ENCODE measurements around the gene SELENOO. TPM values are rescaled to one million over a fixed set of nuclear protein-coding genes. Genes with fewer than 3 reads are reported as not detected.

SELENOO gene
- total RNA-seq, 4 donors from 2014 or later = 20.7 to 50.6 (median 31.0) TPM

DNA sequence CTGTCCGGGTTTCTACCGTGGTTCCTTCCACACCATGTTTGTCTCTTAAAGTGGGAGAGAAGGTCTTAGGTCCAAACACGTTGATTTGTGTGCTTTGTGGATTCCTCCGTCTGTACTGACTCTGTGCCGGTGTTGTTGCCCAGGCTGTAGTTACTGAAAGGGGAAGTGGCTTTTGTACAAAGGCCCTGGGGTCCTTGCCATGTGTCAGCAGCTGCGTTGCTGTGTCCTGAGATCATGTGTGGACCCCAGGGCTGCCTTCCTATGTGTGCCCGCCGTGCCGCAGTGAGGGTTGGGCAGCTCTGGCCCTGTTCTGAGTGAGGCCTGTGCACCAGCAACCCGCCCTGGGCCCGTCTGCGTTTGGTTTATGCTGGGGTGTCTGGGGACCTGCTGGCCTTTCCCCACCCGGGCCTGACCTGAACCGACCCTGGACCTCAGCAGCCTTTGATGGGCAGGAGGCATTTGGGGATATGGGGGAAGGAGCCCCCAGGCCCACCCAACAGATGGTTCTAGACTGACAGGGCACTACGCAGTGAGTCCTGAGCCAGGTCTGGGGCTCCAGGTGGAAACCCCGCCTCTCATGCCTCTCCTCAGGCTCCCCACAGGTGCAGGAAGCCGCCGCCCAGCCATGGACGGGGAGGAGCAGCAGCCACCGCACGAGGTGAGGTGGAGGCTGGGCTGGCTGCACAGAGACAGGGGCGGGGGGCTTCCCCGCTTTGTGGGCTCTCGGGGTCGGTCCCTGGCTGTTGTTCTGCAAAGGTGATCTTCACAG, 8.2 kb upstream of the SELENOO start:
- Histone ChIP-seq H3K9me3 (no peaks in the 10 kb centered on the region), H3K27me3 (no peaks in the 10 kb centered on the region), H3K4me1 (peaks cover 24 to 28% of the 10 kb centered on the region in 2 donors), H3K27ac (no peak overlapping the region), H3K4me3 (replicated peaks in 1 of 3) (no peak overlapping the region), H3K36me3 (peaks cover 11 to 14% of the 10 kb centered on the region in 2 donors)
- intact Hi-C loops (cut with DNase I) = no loop called here
- WGBS, 2 donors = 88 to 95% methylated on average over 5 to 17 of the region's 25 CpGs
- TF ChIP-seq, protein P1, sequence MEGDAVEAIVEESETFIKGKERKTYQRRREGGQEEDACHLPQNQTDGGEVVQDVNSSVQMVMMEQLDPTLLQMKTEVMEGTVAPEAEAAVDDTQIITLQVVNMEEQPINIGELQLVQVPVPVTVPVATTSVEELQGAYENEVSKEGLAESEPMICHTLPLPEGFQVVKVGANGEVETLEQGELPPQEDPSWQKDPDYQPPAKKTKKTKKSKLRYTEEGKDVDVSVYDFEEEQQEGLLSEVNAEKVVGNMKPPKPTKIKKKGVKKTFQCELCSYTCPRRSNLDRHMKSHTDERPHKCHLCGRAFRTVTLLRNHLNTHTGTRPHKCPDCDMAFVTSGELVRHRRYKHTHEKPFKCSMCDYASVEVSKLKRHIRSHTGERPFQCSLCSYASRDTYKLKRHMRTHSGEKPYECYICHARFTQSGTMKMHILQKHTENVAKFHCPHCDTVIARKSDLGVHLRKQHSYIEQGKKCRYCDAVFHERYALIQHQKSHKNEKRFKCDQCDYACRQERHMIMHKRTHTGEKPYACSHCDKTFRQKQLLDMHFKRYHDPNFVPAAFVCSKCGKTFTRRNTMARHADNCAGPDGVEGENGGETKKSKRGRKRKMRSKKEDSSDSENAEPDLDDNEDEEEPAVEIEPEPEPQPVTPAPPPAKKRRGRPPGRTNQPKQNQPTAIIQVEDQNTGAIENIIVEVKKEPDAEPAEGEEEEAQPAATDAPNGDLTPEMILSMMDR (IDR thresholded peaks at IDR 0.05) = no peak
- DNase-seq = no peak

DNA sequence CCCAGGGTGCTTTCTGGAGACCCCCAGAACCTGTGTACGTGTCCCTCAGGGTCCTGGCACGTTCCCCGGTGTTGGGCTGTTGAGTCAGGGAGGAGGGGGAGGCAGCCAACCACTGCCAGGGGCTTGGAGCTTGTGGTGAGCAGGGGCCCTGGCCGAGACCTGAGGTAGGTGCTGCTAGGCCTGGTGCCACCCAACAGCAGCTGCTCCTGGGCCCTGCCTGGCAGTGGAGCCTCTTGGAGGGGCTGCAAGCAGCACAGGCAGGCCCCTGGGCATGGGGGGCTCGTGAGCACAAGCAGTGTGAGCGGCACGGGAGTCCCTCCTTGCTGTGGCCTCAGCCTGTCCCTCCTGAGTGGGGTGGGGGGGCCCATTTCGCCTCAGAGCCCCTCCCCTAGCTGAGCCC, 7.2 kb upstream of the SELENOO start:
- Histone ChIP-seq H3K27me3 (no peaks in the 10 kb centered on the region), H3K4me3 (replicated peaks in 1 of 3) (no peak overlapping the region), H3K9me3 (no peaks in the 10 kb centered on the region), H3K27ac (no peak overlapping the region), H3K4me1 (peaks cover 24 to 28% of the 10 kb centered on the region in 2 donors), H3K36me3 (peaks cover 20 to 24% of the 10 kb centered on the region in 2 donors)
- DNase-seq = no peak
- no CpG with 5 or more reads among the region's 8 CpGs for WGBS, 2 donors
- no peak for TF ChIP-seq POLR2A (IDR thresholded peaks at IDR 0.05)
- TF ChIP-seq, protein P1 (IDR thresholded peaks at IDR 0.05) = no peak
- intact Hi-C loops (cut with DNase I) = no loop called here

DNA sequence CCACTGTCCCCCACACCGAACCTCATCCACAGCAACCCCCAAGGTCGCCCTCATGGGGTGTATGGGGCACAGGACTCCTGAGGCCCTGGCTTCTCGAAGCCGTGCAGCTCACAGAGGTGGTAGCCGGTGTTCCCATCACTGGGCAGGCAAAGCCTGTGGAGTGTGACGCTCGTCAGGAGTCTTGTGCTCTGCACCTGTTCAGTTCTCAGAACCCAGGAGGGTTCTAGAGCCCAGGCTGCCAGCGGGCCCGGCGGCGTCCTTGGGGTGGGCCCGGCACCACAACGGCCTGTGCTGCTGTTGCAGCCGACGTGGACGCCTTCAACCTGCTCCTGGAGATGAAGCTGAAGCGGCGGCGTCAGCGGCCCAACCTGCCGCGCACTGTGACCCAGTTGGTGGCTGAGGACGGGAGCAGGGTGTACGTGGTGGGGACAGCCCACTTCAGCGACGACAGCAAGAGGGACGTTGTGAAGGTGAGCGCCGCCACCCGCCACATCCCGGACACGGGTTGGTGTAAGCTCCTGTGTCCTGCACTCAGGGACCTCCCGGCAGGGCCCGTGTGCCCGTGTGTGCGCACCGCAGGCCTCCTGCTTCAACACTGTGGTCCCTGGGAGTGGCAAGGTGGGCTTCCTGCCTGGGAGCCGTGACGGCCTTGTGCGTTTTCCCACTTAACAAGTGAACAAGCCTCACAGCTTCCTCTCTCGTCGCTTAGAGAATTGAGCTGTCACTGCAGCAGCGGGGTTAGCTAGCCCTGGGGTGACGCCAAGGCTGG, 6.6 kb upstream of the SELENOO start:
- intact Hi-C loops (cut with DNase I) = no loop called here
- no peak for DNase-seq
- H3K4me3 ChIP-seq (replicated peaks in 1 of 3) = no peak overlapping the region
- no peaks in the 10 kb centered on the region for H3K9me3 ChIP-seq
- H3K27ac ChIP-seq = no peak overlapping the region
- peaks cover 20 to 24% of the 10 kb centered on the region in 2 donors for H3K4me1 ChIP-seq
- 97 to 99% methylated on average over 7 to 27 of the region's 44 CpGs for WGBS, 2 donors
- TF ChIP-seq, protein P1 (IDR thresholded peaks at IDR 0.05) = no peak
- no peak for TF ChIP-seq POLR2A (IDR thresholded peaks at IDR 0.05)
- H3K27me3 ChIP-seq = no peaks in the 10 kb centered on the region
- peaks cover 24% of the 10 kb centered on the region in 2 donors for H3K36me3 ChIP-seq

DNA sequence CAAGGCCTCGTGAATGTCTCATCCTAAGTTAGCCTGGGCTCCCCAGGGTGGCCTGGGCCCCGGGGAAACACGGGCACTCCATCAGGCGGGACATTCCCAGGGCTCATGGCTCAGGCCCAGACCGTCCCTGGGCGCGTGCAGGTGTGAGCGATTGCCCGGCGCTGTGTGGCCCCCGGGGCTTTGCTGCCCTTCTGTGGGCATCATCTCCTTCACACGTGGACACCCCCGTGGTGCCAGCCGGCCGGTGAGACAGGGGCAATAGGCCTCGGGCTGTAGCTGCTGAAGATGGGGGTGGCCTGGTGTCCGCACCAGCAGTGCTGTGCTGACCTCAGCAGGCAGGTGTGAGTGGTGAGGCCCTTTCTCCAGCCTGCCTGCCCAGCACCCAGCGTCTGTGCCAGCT, 4.6 kb upstream of the SELENOO start:
- no peaks in the 10 kb centered on the region for H3K9me3 ChIP-seq
- H3K27ac ChIP-seq = no peak overlapping the region
- no peak for DNase-seq
- H3K36me3 ChIP-seq = peaks cover 24% of the 10 kb centered on the region in 2 donors
- no peak for TF ChIP-seq POLR2A (IDR thresholded peaks at IDR 0.05)
- TF ChIP-seq, protein P1 (IDR thresholded peaks at IDR 0.05) = no peak
- 95 to 98% methylated on average over 6 to 8 of the region's 18 CpGs for WGBS, 2 donors
- H3K4me3 ChIP-seq (replicated peaks in 1 of 3) = no peak overlapping the region
- H3K27me3 ChIP-seq = no peaks in the 10 kb centered on the region
- peaks cover 8 to 11% of the 10 kb centered on the region in 2 donors for H3K4me1 ChIP-seq
- intact Hi-C loops (cut with DNase I) = no loop called here

All from thyroid gland (tissue), 4 donors.